Neural progenitor cell (in vitro differentiated cells): ENCODE measurements around the gene TBCA. TPM values are rescaled to one million over a fixed set of nuclear protein-coding genes. Genes with fewer than 3 reads are reported as not detected.

Experiments used
- DNase-seq: peaks from one replicate; pipeline ENCODE4 v3.0.0-alpha.2; 2016; ENCODE audit warnings: low spot score
- H2AFZ ChIP-seq: fragments of 200-600 bp; sonication (generic); replicated peaks from 2 replicates; pipeline ENCODE4 v1.6.1; 2016; ENCODE audit warnings: antibody characterized with exemption
- H3F3A ChIP-seq: fragments of 200-600 bp; sonication (generic); 2 replicates; pipeline ENCODE4 v1.6.1; 2016; ENCODE audit warnings: antibody characterized with exemption, low read depth
- H3K27ac ChIP-seq: fragments of 200-600 bp; sonication (generic); 2 replicates; pipeline ENCODE4 v1.5.1; 2016; ENCODE audit warnings: mild to moderate bottlenecking
- H3K27me3 ChIP-seq: fragments of 200-600 bp; sonication (generic); 2 replicates; pipeline ENCODE4 v1.6.1; 2016; ENCODE audit warnings: mild to moderate bottlenecking, moderate library complexity
- H3K36me3 ChIP-seq: fragments of 200-600 bp; sonication (generic); 2 replicates; pipeline ENCODE4 v1.5.1; 2016
- H3K4me1 ChIP-seq: fragments of 200-600 bp; sonication (generic); 2 replicates; pipeline ENCODE4 v1.6.1; 2016; ENCODE audit warnings: mixed run types
- H3K4me2 ChIP-seq: fragments of 200-600 bp; sonication (generic); 2 replicates; pipeline ENCODE4 v1.6.1; 2016
- H3K4me3 ChIP-seq: fragments of 200-600 bp; sonication (generic); 2 replicates; pipeline ENCODE4 v1.5.1; 2016
- H3K79me2 ChIP-seq: fragments of 200-600 bp; sonication (generic); 2 replicates; pipeline ENCODE4 v1.6.1; 2016; ENCODE audit warnings: low read depth
- H3K9ac ChIP-seq: fragments of 200-600 bp; sonication (generic); 2 replicates; pipeline ENCODE4 v1.6.1; 2016
- H3K9me3 ChIP-seq: fragments of 200-600 bp; sonication (generic); 2 replicates; pipeline ENCODE4 v1.5.1; 2016; ENCODE audit warnings: low read depth
- H4K20me1 ChIP-seq: fragments of 200-600 bp; sonication (generic); 2 replicates; pipeline ENCODE4 v1.6.1; 2016; ENCODE audit warnings: low read depth
- H3K27ac Mint-ChIP-seq: 3 replicates; pipeline ENCODE4 v1.8.0; 2021; ENCODE audit warnings: mixed read lengths
- H3K27me3 Mint-ChIP-seq: 2 replicates; pipeline ENCODE4 v1.8.0; 2022; ENCODE audit warnings: low read depth, mild to moderate bottlenecking, inconsistent platforms, moderate library complexity, mixed read lengths; ENCODE audit not compliant: insufficient read depth
- H3K36me3 Mint-ChIP-seq: 3 replicates; pipeline ENCODE4 v1.8.0; 2021; ENCODE audit warnings: mixed read lengths
- H3K4me1 Mint-ChIP-seq: 3 replicates; pipeline ENCODE4 v1.8.0; 2021; ENCODE audit warnings: mixed read lengths
- H3K4me3 Mint-ChIP-seq: 3 replicates; pipeline ENCODE4 v1.8.0; 2021; ENCODE audit warnings: mild to moderate bottlenecking, moderate library complexity, mixed read lengths
- H3K9me3 Mint-ChIP-seq: 3 replicates; pipeline ENCODE4 v1.8.0; 2020; ENCODE audit warnings: mixed read lengths
- EZH2 ChIP-seq: fragments of 200-600 bp; sonication (generic); IDR thresholded peaks from 2 replicates; pipeline ENCODE4 v1.6.1; 2017; ENCODE audit warnings: antibody characterized with exemption, mild to moderate bottlenecking, moderate library complexity
- EZH2phosphoT487 ChIP-seq: fragments of 200-600 bp; sonication (generic); IDR thresholded peaks from 2 replicates; pipeline ENCODE4 v1.6.1; 2017; ENCODE audit warnings: antibody characterized with exemption
- total RNA-seq: library from RNA; depleted of rRNA; stranded (reverse); fragments of >200 nt; gene quantifications from 2 replicates; pipeline ENCODE4 v1.2.3, GENCODE V29; 2015; ENCODE audit warnings: low replicate concordance
- TF ChIP-seq, protein P1 (sequence below): fragments of 200-600 bp; sonication (generic); IDR thresholded peaks from 2 replicates; pipeline ENCODE4 v1.5.1; 2017; ENCODE audit warnings: antibody characterized with exemption, mild to moderate bottlenecking

TBCA gene
- total RNA-seq, 1 donor from 2014 or later, result 270 TPM

DNA sequence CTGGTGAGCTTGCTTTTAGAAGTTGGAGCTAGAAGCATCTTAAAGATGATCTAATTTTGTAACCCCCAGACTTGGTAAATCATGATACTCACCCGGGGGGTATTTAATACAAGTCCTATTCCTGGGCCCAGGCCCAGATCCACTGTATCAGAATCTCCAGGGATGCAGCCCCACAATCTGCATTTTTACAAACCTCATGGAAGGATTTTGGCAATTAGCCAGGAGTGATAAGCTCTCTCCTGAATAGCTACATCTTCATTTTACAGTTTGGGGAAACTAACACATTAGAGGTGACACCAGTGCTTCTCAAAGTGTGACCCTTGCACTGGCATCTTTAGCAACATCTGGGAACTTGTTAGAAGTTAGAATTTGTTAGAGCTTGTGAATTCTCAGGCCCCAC lies 106.5 kb downstream of the TBCA start:
- H3K27me3 Mint-ChIP-seq, result peaks cover 6% of the 10 kb centered on the region
- no peak overlapping the region for H3K4me3 ChIP-seq

DNA sequence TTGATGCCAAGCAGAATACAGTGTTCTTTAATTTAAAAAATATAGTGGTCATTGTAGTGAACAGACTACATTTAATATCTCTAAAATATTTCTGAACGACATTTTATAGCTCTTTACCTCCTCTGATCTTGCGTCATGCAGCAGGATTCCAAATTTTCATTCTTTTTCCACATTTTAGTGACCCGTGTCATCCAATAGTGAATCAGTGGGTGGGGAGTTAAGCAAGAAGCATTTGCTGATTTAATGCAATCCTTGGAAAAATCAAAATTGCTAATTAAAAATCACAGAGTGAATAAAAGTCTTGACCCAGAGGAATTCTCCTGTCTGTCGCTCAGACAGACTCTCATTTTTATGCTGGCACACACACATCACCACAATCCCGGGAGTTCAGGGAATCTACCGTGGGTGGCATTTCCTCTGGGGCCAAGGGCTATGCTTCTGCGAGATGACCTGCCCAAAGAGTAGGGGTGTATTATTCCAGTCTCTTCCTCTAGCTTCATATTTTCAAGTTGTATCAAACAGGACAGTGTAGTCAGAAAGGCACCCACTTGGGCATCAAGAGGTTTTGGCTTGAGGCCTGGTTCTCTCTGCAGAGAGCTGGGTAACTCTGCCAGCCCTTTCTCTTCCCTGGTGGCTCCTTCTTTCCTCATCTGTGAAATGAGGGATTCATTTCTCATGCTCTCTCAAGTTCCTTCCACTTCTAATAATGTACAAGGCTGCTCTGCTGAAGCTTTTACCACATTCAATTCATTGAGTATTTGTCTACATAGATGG lies 112.9 kb downstream of the TBCA start:
- Histone ChIP-seq H3K79me2 (no peaks in the 10 kb centered on the region), H3K9ac (no peak overlapping the region), H3K4me3 (no peak overlapping the region), H3K4me1 (peaks cover 7% of the 10 kb centered on the region), H3K27me3 (peaks cover 15% of the 10 kb centered on the region), H3F3A (no peaks in the 10 kb centered on the region), H3K27ac (no peak overlapping the region), H4K20me1 (no peaks in the 10 kb centered on the region), H3K9me3 (no peaks in the 10 kb centered on the region), H3K4me2 (no peak overlapping the region), H3K36me3 (no peaks in the 10 kb centered on the region), H2AFZ (no peak overlapping the region)
- no peak overlapping the region for H3K27ac Mint-ChIP-seq
- DNase-seq, result no peak
- TF ChIP-seq, protein P1, sequence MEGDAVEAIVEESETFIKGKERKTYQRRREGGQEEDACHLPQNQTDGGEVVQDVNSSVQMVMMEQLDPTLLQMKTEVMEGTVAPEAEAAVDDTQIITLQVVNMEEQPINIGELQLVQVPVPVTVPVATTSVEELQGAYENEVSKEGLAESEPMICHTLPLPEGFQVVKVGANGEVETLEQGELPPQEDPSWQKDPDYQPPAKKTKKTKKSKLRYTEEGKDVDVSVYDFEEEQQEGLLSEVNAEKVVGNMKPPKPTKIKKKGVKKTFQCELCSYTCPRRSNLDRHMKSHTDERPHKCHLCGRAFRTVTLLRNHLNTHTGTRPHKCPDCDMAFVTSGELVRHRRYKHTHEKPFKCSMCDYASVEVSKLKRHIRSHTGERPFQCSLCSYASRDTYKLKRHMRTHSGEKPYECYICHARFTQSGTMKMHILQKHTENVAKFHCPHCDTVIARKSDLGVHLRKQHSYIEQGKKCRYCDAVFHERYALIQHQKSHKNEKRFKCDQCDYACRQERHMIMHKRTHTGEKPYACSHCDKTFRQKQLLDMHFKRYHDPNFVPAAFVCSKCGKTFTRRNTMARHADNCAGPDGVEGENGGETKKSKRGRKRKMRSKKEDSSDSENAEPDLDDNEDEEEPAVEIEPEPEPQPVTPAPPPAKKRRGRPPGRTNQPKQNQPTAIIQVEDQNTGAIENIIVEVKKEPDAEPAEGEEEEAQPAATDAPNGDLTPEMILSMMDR, result no peak
- TF ChIP-seq EZH2, result no peak
- TF ChIP-seq EZH2phosphoT487, result no peak
- H3K36me3 Mint-ChIP-seq, result no peaks in the 10 kb centered on the region
- peaks cover 7% of the 10 kb centered on the region for H3K4me1 Mint-ChIP-seq
- H3K9me3 Mint-ChIP-seq, result peaks cover 2% of the 10 kb centered on the region
- peaks cover 3% of the 10 kb centered on the region for H3K27me3 Mint-ChIP-seq
- no peak overlapping the region for H3K4me3 Mint-ChIP-seq

More for the DNA sequence above, 106.5 kb downstream of the TBCA start:
- Histone ChIP-seq H3K27ac (no peak overlapping the region), H3F3A (no peaks in the 10 kb centered on the region), H3K4me2 (no peak overlapping the region), H3K27me3 (peaks cover 10% of the 10 kb centered on the region), H2AFZ (no peak overlapping the region), H3K36me3 (no peaks in the 10 kb centered on the region), H4K20me1 (no peaks in the 10 kb centered on the region), H3K9ac (no peak overlapping the region), H3K79me2 (no peaks in the 10 kb centered on the region), H3K4me1 (peaks cover 7% of the 10 kb centered on the region), H3K9me3 (no peaks in the 10 kb centered on the region)
- no peaks in the 10 kb centered on the region for H3K36me3 Mint-ChIP-seq
- peaks cover 4% of the 10 kb centered on the region for H3K9me3 Mint-ChIP-seq
- no peak overlapping the region for H3K4me3 Mint-ChIP-seq
- no peak overlapping the region for H3K27ac Mint-ChIP-seq
- TF ChIP-seq EZH2phosphoT487 (no peak), EZH2 (no peak)
- TF ChIP-seq, protein P1, result no peak
- no peak for DNase-seq
- H3K4me1 Mint-ChIP-seq, result peaks cover 2% of the 10 kb centered on the region

DNA sequence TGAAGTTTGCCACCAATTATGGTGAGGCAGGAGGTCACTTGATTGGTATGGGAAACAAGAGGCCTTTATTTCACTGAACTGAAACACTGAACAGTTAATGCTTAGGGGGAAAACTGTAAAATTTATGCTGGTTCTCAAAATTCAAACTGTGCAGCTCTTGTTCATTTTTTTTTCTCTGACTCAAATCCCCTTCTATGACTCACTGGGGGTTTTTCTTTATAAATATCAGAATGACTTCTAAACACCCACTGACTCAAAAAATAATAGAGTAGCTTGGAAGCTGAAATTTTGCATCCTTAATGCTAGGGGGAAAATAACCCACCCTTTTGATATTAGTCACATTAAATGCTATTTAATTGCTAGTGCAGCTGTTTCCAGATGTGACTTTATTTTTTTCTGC lies 113.5 kb downstream of the TBCA start:
- Mint-ChIP-seq H3K27ac (no peak overlapping the region), H3K36me3 (no peaks in the 10 kb centered on the region), H3K4me1 (peaks cover 7% of the 10 kb centered on the region), H3K27me3 (peaks cover 3% of the 10 kb centered on the region), H3K4me3 (no peak overlapping the region), H3K9me3 (peaks cover 3% of the 10 kb centered on the region)
- Histone ChIP-seq H3F3A (no peaks in the 10 kb centered on the region), H4K20me1 (no peaks in the 10 kb centered on the region), H3K4me2 (no peak overlapping the region), H3K27ac (no peak overlapping the region), H2AFZ (no peak overlapping the region), H3K27me3 (peaks cover 17% of the 10 kb centered on the region), H3K9ac (no peak overlapping the region), H3K36me3 (no peaks in the 10 kb centered on the region), H3K9me3 (no peaks in the 10 kb centered on the region), H3K4me3 (no peak overlapping the region), H3K4me1 (peaks cover 7% of the 10 kb centered on the region), H3K79me2 (no peaks in the 10 kb centered on the region)
- TF ChIP-seq EZH2 (no peak), EZH2phosphoT487 (no peak)
- TF ChIP-seq, protein P1, result no peak
- DNase-seq, result no peak
